Measurements from ENCODE around the gene BCOR. TPM values are rescaled to one million over a fixed set of nuclear protein-coding genes. Genes with fewer than 3 reads are reported as not detected.

The BCOR gene
- total RNA-seq, 1 experiment from 2014 or later = 35.1 TPM

GRCh38 chrX:40096395-40097091 lies 1.2 kb downstream of the BCOR start:
- DNase-seq (ENCODE audit: low read depth, low spot score) (no peak), ATAC-seq (no peak)
- TF ChIP-seq POLR2AphosphoS5 (IDR thresholded peaks at IDR 0.05; ENCODE audit: low read depth, low read length) (no peak), CEBPB (IDR thresholded peaks at IDR 0.05; ENCODE audit: low read depth) (no peak), SRF (IDR thresholded peaks at IDR 0.05; ENCODE audit: low read depth) (no peak), EZH2phosphoT487 (IDR thresholded peaks at IDR 0.05; ENCODE audit: borderline replicate concordance) (no peak), JUND (IDR thresholded peaks at IDR 0.05) (no peak), SIN3A (IDR thresholded peaks at IDR 0.05; ENCODE audit: low read depth) (no peak), CTCF (IDR thresholded peaks at IDR 0.05 in 2 of 3, conservative IDR thresholded peaks at IDR 0.05 in 1 of 3; ENCODE audit: borderline replicate concordance in 1 of 3, insufficient read depth in 1 of 3, low read depth in 2 of 3, low read length in 2 of 3) (no peak), RAD21 (IDR thresholded peaks at IDR 0.05; ENCODE audit: low read depth) (no peak), MAX (IDR thresholded peaks at IDR 0.05) (no peak), EGR1 (IDR thresholded peaks at IDR 0.05; ENCODE audit: low read depth) (no peak)
- intact Hi-C loops (cut with micrococcal nuclease) = loop anchor here (10.0 kb wide), 1 partner anchor 282 kb away; no protein-coding TSS in a partner anchor
- Histone ChIP-seq H3K9ac (ENCODE audit: low read length) (peak overlapping the region; percentile 77), H3K4me1 (ENCODE audit: control insufficient read depth in 1 of 2, insufficient read depth in 2 of 2, low read length in 2 of 2) (peaks cover 30 to 57% of the 10 kb centered on the region in 2 experiments), H3K9me2 (ENCODE audit: insufficient read depth) (no peaks in the 10 kb centered on the region), H3K9me3 (ENCODE audit: control insufficient read depth in 1 of 2, insufficient read depth in 1 of 2, low read depth in 1 of 2, low read length in 2 of 2) (no peaks in the 10 kb centered on the region), H3K79me2 (ENCODE audit: insufficient read depth, low read length) (peaks cover 83% of the 10 kb centered on the region), H2AFZ (ENCODE audit: low read depth, low read length, poor library complexity, severe bottlenecking) (no peak overlapping the region), H3K27me3 (ENCODE audit: insufficient read depth, low read length) (no peaks in the 10 kb centered on the region), H3K4me2 (ENCODE audit: low read length) (peak overlapping the region; percentile 85), H3K36me3 (ENCODE audit: control insufficient read depth in 1 of 2, insufficient read depth in 2 of 2, low read length in 2 of 2) (no peaks in the 10 kb centered on the region), H4K20me1 (ENCODE audit: insufficient read depth) (peaks cover 18% of the 10 kb centered on the region; the same call in 1 of the 2 replicates), H3K27ac (ENCODE audit: low read depth, low read length) (peak overlapping the region; percentile 66), H3K4me3 (replicated peaks in 1 of 2; ENCODE audit: low read depth in 1 of 2, low read length in 2 of 2) (peak overlapping the region; percentile 54 to 61)
- ChIA-PET POLR2A (interaction anchor here (1.1 to 3.3 kb wide), 2 partner anchors 9 to 72 kb away, joined by 3 to 19 read pairs; no protein-coding TSS in a partner anchor), CTCF (no interaction called here), RAD21 (ENCODE audit: low non-redundant PET in 1 of 2, low total read pairs in 2 of 2, uncharacterized antibody in 2 of 2, unreplicated experiment in 2 of 2) (no interaction called here)
- BruUV-seq (replicated peaks) = TSS peak; percentile 24
